Endothelial cell of hepatic sinusoid (primary cell): ENCODE results near the gene FAM168A.

Source experiments
- in situ Hi-C: cut with HindIII; loops from 2 replicates; pipeline ENCODE4 v1.10.0; 2017; ENCODE audit warnings: low sequenced_read_pairs

The FAM168A gene

DNA sequence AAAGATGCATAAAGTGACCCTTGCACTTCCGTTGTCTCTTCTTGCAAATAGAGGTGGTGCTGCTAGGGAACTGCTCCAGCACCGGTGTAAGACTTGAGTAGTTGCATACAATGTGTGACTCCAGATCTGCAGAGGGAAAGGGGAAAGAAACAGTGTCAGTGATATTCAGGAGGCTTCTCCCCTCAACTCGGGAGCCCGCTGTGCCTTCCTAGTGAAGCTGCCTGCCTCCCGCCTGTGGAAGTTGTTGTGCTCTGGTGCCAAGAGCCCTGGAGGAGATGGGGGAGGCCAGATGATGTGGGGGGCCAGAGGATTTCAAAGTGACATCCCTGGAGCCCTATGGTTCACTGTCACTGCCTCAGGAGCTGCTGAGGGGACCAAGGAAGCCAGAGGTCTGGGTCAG is 191.3 kb downstream of the FAM168A start:
- in situ Hi-C loops: no loop called here

- in situ Hi-C loops: no loop called here
Observed at GRCh38 chr11:73406131-73406530, 191.8 kb downstream of the FAM168A start.

GRCh38 chr11:73405146-73405510 is 192.8 kb downstream of the FAM168A start:
- in situ Hi-C loops: no loop called here

GRCh38 chr11:73404506-73405145 is 193.3 kb downstream of the FAM168A start:
- in situ Hi-C loops: no loop called here

GRCh38 chr11:73404048-73404447 is 193.9 kb downstream of the FAM168A start:
- in situ Hi-C loops: no loop called here

DNA sequence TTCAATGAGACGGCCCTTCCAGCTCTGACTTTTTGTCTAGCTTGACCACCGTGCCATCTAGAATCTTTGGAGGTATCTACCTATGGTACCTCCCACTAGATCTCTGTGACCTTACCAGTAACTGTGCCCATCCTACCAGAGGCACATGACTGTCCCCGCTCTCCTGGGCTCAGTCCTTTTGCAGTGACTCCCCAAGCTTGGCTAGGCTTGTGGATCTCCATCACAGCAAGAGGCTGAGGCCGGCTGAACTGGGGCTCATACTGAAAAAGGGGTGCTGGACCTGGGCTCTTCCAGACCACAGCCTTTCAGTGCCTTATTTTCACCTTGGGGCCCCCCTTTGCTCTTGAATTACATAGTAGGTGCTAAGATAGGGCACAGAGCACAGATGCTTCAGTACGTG is 194.4 kb downstream of the FAM168A start:
- in situ Hi-C loops: no loop called here

DNA sequence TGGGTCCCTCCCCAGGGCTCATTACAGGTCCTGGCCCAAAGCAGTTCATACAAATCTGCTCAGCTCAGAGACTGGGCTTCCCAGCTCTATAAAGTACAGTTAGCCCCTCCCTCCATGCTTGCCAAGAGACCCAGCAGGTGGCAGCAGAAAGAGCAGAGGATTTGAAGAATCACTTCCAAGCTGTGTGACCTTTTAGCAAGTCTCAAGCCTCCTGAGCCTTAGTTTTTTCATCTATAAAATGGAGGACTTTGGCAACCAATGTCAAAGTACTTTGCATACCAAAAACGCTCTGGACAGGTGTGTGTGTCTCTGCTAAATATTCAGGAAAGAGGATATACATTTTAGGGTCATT is 195.1 kb downstream of the FAM168A start:
- in situ Hi-C loops: no loop called here

GRCh38 chr11:73401924-73402833 is 195.7 kb downstream of the FAM168A start:
- in situ Hi-C loops: no loop called here

- in situ Hi-C loops: no loop called here
Observed at GRCh38 chr11:73401217-73401923, 196.5 kb downstream of the FAM168A start.

- in situ Hi-C loops: no loop called here
Observed at GRCh38 chr11:73400293-73400692, 197.6 kb downstream of the FAM168A start.

DNA sequence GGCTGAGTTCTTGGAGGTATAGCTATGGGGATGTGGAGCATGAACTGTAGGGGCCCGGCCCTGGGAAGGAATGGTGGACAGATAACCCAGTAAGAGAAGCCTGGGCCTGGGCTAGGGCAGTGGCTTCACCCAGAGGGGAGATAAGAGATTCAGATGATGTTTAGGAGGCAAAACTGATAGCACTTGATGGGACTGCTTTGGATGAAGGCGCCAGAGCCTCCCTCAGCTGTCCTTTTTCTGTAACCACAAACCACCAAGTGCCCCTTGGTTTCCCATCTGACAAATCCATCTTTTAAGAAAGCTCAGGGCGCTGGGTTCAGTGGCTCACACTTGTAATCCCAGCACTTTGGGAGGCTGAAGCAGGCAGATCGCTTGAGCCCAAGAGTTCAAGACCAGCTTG is 198.3 kb downstream of the FAM168A start:
- in situ Hi-C loops: loop anchor here (5.0 kb wide), 1 partner anchor 87 kb away; no protein-coding TSS in a partner anchor

GRCh38 chr11:73399159-73399590 is 198.7 kb downstream of the FAM168A start:
- in situ Hi-C loops: loop anchor here (5.0 kb wide), 1 partner anchor 87 kb away; no protein-coding TSS in a partner anchor

DNA sequence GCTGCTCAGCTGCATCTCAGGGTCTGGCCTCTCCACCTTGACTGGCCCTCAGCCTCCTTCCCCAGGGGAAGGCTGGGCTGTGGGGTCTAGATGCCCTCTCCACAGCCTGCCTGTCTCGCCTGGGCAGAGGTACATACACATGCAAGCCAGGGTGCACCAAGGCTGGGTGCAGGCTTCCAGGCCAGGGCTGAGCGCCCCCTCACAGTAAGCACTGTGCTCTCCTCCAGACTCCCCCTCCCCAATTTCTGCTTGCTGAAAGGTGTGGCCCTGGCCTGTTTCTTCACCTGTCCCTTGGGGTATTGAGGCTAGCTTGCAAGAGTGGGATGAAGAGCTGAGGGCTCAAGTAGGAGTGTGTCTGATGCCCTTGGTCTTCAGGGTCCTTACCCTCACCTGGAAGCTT is 199.2 kb downstream of the FAM168A start:
- in situ Hi-C loops: loop anchor here (5.0 kb wide), 1 partner anchor 86 kb away; no protein-coding TSS in a partner anchor

DNA sequence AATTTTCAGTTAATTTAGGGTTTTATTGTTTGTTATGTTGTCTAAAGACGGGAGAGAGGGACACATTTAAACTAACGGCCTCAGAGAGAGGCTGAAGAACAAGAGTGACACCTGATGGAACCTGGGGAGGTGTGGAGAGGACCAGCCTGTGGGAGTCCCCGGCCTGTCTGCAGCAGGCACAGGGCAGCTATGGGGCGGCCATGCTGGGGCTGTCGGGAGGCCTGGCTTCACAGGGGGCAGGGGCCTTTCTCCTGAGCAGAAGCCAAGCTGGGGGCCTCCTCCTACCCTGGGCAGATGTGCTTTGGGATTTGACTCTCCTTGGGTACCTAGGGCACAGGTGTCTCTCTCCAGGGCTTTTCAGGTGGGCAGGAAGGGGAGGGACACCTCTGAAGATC is 199.8 kb downstream of the FAM168A start:
- in situ Hi-C loops: loop anchor here (5.0 kb wide), 1 partner anchor 86 kb away; no protein-coding TSS in a partner anchor

DNA sequence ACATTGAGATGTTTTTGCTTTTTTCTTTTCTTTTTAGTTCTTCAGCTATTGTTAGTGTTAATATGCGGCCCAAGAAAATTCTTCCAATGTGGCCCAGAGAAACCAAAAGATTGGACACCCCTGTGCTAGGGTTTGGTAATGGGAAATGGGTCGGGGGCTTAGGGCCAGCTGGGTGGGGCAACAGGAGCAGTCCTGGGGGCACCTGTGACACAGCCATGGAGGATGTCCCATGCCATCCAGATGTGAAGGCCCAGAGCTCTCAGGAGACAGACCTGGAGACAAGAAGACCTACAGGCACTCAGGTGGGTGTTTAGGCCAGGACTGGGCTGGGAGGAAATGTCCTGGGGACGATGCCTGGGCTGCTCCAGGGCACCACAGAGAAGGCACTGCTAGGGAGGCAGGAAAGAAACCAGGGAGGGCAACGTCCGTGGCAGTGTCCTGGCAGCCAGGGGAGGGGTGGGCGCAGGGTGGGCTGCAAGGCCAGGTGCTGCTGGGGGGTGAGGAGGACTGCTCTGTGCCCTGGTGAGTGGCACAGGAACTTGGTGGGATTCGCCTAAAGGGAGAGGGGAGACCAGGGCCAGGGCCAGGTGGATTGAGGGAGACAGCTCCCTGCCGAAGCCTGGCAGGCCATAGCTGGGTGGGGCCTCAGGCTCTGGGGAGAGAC is 200.3 kb downstream of the FAM168A start:
- in situ Hi-C loops: loop anchor here (5.0 kb wide), 1 partner anchor 85 kb away; no protein-coding TSS in a partner anchor

GRCh38 chr11:73396985-73397384 is 200.9 kb downstream of the FAM168A start:
- in situ Hi-C loops: loop anchor here (5.0 kb wide), 1 partner anchor 85 kb away; no protein-coding TSS in a partner anchor

DNA sequence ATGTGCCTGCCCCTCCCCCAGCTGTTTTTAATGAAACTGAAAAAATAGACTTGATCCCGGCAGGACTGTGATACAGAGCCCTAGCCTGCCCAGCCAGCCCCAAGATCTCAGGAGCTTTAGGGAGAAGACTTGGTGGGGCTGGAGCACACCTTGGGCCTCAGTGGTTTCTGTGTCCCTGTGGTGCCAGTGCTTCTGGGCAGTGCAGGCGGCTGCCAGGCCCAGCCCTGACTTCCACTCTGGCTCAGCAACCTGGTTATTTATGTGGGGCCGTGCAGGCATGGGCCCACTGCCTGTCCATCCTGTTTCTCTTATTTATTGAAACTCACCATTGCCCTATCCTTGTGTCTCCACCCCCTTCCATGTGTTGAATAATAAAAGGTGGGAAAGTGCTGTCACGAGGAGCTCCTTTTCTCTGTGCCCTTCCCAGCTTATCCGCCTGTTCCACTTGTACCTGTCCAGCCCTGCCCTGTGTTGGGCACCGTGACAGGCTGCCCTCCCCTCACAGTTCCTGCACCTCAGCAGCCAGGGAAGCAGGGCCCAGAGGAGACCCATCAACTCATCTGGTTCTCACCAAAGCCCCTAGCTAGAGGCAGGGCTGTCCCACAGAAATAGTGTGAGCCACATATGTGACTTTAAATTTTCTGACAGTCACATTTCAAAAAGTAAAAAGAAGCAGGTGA is 201.5 kb downstream of the FAM168A start:
- in situ Hi-C loops: loop anchor here (5.0 kb wide), 1 partner anchor 84 kb away; no protein-coding TSS in a partner anchor

DNA sequence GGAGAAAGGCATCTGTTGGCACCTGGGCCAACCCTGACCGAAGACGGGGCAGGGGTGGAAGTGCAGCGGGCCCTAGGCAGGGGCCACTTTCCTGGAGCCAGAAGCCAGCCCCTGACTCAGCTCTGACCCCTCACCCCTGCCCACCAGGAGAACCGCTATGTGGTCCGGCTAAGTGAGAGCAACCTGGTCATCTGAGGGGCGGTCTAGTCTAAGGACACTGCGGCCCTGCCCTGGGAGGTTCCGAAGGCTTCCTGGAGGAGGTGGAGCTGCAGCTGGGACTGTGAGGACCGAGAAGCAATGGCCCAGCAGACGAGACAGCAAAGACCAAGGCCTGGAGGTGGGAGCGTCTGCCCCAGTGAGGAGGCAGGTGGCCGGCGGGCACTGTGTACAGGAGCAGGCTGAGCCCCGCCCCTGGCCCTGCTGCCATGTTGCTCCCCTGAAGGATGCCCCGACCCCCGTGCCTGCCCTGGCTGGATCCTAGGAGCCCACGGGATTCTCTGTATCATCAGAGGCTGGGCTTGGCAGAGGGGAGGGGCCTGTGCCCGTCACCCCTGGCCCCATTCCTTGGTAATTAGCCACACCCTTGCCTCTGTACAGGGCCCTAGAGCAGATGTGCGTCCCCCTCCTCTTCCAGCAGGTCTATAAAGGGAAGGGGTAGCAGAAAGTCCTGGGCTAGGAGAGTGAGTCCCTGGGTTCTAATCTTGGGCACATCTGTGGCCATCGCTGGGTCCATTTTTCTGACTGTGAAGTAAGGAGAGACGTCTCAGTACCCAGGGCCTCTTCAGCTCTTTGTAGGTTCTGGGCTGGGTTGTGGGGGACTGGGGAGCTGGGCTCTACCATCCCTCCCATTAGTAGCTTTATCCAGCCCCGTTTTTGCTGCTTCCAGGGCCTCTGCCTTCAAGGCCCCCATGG is 202.4 kb downstream of the FAM168A start:
- in situ Hi-C loops: loop anchor here (5.0 kb wide), 1 partner anchor 83 kb away; no protein-coding TSS in a partner anchor
